Stimulated activated CD8-positive, alpha-beta memory T cell treated with anti-CD3 and anti-CD28 coated beads, Interleukin-15, amount 100 ng/mL, for 48 hours (primary cell): Measurements from ENCODE around the gene PDE10A.

Source experiments
- DNase-seq, 2 donors: peaks; one replicate each; pipeline ENCODE4 v3.0.0-alpha.2; 2020; ENCODE audit warnings: low read depth in 2 of 2

PDE10A gene

GRCh38 chr6:165401092-165401491 lies 261.9 kb downstream of the PDE10A start:
- DNase-seq = no peak

- no peak for DNase-seq
Observed at GRCh38 chr6:165390475-165390874, 272.6 kb downstream of the PDE10A start.

DNA sequence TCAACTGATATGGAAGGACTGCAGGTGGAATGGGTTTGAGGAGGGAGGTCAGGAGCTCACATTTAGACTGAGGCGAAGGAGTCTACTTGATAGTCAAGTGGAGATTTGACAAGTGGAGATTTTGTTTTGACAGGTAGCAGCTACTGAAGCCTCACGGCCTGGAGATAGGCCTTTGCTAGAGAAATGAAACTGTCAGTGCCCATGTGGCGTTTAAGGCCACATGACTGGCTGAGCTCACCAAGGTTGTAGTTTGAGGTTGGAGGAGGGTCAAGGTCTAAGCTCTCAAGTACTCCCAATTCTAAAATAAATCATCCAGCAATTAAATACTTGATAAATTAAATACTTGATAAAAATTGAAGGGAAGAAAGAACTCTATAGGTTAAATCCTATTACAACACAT lies 273.5 kb downstream of the PDE10A start:
- no peak for DNase-seq

DNA sequence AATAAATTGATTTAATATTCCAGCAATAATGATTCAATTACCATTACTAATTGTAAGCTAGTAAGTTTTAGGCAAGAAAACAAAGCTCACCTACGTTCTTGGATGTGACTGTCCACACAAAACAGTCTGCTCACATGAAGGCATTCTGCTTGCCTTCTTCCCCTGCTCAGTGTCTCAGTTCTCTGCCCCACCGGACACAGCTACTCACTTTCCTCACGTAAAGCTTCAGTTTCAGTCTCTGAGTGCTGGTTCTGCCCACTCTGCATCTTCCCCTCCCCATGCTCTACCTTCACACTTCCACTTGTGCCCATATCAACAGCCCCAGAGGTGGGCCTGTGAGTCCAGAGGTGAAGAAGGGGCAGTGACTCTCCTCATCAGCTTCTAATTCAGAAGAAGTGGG lies 279.7 kb downstream of the PDE10A start:
- DNase-seq = no peak

DNA sequence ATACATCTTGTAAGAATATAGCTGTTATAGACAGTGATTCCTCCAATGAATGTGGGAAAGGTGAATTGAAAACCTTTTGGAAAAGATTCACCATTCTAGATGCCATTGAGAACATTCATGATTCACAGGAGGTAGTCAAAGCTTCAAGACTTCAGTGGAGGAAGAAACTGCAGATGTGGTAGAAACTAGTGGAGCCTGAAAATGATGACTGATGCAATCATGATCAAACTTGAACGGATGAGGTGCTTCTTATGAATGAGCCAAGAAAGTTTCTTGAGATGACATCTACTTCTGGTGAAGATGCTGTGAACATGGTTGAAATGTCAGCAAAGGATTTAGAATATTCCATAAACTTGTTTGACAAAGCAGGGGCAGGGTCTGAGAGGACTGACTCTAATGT lies 286.9 kb downstream of the PDE10A start:
- no peak for DNase-seq

DNA sequence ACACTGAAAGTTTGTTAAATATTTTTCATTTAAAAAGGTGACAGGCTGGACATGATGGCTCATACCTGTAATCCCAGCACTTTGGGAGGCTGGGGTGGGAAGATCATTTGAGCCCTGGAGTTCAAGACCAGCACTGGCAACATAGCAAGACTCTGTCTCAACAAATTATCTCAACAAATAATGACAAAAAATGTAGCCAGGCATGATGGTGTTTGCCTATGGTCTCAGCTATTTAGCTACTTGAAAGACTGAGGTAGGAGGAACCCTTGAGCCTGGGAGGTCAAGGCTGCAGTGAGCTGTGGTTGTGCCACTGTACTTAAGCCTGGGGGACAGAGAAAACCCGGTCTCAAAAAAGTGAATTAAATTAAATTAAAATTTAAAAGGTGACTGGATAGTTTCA lies 297.7 kb downstream of the PDE10A start:
- DNase-seq = no peak

DNA sequence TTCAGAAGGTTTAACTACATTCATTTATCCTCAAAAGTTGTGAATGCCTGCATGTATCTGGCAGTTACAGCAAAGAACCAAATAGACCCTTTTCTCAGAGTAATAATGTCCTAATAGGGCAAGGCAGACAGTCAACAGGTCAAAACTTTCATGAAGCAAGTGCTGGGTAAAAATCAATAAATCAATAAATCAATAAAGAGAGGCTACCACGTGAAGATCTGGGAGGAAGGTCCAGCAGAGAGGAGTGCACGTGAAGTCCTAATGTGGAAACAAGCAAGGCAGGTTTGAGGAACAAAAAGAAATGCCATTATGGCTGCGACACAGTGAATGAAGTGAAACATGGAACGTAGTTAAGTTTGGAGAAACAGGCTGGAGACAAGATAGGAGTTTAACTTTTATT lies 317.3 kb downstream of the PDE10A start:
- no peak for DNase-seq

- DNase-seq = no peak
Observed at GRCh38 chr6:165340532-165340931, 322.5 kb downstream of the PDE10A start.

- DNase-seq = no peak
Observed at GRCh38 chr6:165325609-165326008, 337.4 kb downstream of the PDE10A start.

- DNase-seq = no peak
Observed at GRCh38 chr6:165321555-165322145, 341.4 kb downstream of the PDE10A start.

- no peak for DNase-seq
Observed at GRCh38 chr6:165321150-165321549, 341.9 kb downstream of the PDE10A start.

DNA sequence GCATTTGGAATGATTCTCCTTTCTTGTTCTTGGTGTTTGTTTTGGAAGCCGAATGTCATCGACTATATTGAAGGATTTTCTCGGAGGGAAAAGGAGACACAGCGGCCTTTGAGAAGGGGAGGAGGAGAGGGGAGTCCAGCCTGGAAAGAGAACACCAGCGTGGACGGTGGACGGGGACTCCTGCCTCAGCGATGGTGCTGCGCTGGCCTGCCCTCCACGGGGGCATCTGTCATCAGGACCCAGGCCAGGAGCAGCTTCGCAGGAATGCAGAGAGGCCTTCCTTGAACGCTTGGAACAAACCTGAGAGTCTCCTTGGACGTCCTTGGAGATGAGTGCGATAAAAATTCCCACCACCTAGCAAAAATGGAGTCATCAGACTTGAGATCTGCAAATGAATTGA lies 345.3 kb downstream of the PDE10A start:
- DNase-seq = no peak

DNA sequence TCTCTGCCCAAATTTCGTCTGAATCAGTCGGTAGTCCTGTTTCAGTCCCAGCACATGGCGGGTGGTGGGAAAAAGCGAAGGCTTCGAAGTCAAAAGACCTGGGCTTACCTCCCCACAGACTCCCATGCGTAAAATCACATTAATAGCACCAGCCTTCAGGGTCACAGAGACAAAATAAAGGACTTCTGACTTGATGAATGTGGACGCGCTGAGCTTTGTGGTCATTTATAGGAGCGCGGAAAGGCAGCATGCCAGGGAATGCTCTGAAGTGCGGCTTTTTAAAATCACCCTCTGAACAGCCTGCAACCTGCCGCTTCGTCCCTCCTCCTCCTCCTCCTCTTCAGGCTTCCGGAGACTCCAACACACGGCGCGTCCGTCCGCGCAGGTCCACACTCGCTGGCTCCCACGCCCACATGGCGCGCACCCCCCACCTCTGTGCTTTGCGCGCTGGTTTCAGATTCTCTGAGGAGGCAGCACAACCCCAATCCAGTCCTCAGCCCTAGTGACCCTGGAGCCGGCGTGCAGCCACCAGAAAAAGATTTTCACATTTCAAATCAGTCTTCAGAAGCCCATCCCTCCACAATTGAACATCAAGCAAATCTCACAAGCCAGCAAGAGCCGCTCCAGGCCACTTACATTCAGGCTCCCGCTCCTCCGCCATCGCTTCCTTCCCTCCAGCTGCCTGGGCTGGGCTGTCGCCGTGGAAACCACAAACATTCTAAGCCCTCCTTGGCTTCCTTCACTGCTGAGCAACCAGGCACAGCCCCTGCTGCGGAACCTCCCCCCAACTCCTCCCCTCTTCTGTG lies 353.9 kb downstream of the PDE10A start, which contains the start of gene C6orf118:
C6orf118 (minus strand) TSS at position 680 of the 806 bp plus-strand sequence; CDS start at position 661, 19 bp downstream.
- DNase-seq = no peak

DNA sequence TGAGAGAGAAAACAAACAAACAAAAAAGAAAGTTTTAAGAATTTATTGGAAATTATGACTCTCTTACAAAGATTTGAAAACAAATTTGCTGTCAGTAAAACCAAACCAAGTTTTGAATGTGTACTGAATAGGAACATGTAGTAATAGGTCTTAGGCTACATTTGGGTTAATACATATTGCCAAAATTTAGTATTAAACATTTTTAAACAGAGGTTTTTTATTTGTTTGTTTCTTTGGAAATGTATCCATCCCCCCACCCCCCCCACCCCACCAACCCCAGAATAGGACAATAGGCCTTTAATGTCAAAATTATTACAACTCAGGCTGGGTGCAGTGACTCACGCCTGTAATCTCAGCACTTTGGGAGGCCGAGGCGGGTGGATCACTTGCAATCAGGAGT lies 356.1 kb downstream of the PDE10A start:
- DNase-seq = no peak

DNA sequence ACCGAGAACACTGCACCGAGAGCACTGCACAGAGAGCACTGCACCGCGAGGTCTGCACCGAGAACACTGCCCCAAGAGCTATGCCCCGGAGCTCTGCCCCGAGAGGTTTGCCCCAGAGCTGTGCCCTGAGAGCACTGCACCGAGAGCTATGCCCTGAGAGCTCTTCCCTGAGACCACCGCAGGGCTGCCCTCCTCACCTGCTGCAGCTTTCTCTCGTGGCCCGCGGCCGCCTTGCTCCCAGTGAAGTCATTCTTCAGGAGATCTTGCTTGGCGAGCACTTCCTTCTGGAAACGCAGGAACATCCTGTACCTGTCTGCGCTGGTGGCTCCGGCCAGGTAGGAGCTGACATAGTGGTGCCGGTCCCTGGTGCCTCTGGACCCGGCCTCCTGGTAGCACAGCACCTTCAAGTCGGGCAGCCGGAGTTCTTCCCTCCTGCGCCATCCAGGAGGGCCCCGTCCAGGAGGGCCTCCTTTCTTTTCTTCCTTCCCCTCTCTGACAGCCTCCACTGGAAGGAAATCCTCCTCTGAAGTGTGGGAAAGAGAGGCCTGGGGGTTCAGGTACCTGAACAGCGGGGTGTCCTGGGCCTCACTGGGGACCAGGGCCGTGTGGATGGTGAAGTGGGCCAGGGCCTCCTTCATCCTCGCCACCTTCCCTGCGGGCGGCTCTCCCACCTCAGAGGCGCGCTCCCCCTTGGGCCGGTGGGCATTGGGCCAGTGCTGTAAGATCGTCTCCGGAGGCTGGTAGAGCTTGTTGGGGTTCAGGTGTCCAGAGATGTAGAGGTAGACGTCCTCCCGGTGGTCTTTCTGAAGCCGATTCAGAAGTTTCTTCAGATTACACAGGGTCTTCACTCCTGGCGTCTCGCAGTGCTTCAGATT lies 361.4 kb downstream of the PDE10A start:
- DNase-seq = no peak

- DNase-seq = no peak
Observed at GRCh38 chr6:165300422-165300936, 362.6 kb downstream of the PDE10A start.

DNA sequence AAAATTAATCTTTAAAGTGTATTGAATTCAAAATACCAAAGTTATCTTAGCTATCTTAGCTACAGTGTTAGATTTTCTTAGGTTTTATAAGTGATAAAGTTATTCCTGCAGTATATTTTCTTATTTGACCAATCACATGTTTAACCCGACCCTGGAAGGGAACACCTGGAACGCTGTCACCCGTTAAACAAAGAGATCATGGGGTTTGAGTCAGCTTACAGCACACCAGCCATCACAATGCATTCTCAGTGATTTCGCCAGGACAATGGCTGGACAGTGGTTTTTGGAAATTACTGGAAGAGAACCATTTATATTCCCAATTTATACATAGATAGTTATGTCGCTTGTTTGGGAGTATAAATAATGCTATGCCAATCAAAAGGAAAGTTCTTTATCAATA lies 364.2 kb downstream of the PDE10A start:
- no peak for DNase-seq

DNA sequence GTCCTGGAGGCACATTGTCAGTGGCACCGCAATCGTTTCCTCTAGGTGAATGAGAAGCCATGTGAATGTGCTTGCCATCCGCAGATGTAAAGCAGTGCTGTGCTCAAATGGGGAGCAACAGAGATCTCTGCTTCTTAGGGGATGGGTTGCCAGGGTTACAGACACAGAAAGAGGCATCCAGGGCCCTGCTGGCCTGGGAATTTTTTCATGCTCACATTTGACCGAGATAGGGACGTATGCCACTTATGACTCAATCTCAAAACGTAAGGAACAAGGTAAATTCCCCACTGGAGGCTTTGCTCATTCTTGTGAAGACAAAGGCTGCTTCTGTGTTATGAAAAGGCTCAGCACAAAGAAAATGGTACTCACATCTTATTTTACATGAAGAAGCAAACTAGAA lies 364.6 kb downstream of the PDE10A start:
- DNase-seq = no peak

DNA sequence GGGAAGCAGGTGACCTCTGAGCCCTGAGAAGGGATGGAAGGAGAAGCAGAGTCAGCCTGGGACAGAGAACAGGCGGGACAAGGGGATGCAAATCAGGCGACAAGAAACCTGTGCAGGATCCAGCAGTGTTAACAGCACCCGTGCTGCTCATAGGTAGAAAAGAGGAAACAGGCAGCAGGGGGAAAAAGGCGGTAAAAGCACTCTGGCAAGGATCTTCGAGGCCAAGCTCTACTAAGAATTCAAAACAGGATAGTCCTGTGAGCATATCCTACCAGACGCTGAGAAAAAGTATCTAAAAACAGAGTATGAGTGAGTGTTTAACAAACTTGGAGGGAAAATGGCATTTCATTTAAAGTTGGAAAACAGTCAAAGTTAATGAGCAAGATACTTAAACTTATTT lies 370.4 kb downstream of the PDE10A start:
- no peak for DNase-seq
